Measurements from ENCODE around the gene MADD.

Gene MADD

DNA sequence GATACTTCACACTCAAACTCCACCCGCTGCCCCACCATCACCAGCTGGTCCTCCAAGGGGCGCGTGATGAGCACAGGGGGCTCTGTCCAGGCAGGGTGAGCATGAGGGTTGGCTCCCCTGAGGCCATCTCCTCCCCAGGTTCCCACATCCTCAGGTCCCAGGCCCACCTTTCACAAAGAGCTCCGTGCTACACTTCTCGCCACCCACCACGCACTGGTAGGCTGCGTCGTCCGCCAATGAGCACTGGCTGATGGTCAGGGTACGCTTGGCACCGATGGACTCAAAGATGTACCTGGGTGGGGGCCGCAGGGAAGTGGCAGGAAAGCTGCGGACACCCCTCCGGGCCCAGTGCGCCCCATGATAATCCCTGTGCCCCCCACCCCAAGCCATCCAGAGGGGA, 72.9 kb downstream of the MADD start:
- TF ChIP-seq, protein P1, sequence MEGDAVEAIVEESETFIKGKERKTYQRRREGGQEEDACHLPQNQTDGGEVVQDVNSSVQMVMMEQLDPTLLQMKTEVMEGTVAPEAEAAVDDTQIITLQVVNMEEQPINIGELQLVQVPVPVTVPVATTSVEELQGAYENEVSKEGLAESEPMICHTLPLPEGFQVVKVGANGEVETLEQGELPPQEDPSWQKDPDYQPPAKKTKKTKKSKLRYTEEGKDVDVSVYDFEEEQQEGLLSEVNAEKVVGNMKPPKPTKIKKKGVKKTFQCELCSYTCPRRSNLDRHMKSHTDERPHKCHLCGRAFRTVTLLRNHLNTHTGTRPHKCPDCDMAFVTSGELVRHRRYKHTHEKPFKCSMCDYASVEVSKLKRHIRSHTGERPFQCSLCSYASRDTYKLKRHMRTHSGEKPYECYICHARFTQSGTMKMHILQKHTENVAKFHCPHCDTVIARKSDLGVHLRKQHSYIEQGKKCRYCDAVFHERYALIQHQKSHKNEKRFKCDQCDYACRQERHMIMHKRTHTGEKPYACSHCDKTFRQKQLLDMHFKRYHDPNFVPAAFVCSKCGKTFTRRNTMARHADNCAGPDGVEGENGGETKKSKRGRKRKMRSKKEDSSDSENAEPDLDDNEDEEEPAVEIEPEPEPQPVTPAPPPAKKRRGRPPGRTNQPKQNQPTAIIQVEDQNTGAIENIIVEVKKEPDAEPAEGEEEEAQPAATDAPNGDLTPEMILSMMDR (conservative IDR thresholded peaks at IDR 0.05) = no peak
- no peak overlapping the region for H3K27ac ChIP-seq

DNA sequence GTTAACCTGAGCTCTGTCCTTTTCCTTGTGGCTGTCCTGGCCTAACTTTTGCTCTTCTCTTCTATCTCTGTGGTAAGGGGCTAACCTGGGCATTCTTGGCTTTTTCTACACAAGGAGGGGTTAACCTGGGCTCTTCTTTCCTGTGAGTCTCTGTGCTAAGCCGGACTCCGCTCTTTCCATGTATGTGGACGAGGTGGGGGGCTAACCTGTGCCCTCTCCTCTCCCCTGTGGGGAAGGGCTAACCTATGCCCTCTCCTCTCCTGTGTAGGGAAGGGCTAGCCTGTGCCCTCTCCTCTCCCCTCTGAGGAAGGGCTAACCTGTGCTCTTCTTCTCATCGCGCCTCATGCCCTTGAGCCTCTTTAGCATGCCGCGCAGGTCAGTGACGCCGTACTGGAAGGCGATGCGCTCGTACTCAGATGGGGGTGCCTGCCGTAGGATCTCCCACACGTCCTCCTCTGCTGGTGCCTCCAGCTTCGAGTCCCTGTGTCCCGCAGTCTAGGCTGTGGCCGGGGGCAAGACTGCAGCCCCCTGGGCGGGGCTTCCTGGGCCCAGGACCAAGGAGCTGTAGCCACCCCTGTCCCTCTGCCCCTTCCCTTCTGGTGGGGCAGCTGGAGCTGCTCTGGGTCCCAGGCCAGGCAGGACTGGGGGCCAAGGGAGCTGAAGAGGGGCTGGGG, 76.1 kb downstream of the MADD start:
- no peak overlapping the region for H3K27ac ChIP-seq
- TF ChIP-seq, protein P1 (conservative IDR thresholded peaks at IDR 0.05) = no peak

DNA sequence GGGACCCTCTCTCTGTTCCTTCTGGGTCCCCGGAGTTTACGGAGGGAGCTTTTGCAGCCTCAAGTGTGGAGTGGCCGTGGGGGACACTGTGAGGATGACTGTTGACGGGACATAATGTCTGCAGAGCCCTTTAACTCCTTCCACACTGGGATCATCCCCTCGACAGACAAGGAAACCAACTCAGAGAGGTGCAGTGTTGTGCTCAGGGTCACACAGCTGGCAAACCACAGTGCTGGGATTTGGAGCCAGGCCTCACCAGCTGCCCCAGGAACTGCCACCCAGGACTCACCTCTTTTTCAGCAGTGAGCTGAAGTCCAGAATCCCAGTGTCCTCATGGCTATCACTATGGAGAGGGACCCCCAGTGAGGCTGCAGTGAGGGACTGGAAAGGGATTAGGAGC, 77.2 kb downstream of the MADD start:
- no peak overlapping the region for H3K27ac ChIP-seq
- TF ChIP-seq, protein P1 (conservative IDR thresholded peaks at IDR 0.05) = no peak

DNA sequence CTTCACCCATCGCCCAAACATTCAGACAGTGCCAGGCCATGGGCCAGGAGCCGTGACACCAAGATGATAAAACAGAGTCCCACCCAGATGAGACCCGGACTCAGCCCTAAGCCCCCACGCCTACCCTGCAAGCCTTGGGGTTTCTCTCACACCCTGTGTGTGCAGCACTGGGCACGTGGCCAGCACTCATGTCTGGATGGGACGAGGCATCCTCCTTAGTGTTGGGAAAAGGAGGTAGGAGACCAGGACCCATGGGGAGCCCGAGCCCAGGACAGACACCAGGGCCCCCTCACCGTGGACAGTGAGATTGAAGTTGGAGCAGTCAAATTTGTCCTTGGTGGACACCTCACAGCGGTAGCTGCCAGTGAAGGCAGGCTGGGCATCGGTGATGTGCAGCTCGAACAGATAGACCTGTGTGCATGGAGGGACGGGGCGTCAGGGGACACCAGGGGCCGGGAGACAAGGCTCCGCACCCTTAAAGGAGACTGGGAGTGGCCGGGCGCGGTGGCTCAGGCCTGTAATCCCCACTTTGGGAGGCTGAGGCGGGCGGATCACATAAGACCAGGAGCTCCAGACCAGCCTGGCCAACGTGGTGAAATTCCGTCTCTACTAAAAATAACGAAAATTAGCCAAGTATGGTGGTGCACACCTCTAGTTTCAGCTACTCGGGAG, 78.3 kb downstream of the MADD start:
- TF ChIP-seq, protein P1 (conservative IDR thresholded peaks at IDR 0.05) = no peak
- no peak overlapping the region for H3K27ac ChIP-seq

DNA sequence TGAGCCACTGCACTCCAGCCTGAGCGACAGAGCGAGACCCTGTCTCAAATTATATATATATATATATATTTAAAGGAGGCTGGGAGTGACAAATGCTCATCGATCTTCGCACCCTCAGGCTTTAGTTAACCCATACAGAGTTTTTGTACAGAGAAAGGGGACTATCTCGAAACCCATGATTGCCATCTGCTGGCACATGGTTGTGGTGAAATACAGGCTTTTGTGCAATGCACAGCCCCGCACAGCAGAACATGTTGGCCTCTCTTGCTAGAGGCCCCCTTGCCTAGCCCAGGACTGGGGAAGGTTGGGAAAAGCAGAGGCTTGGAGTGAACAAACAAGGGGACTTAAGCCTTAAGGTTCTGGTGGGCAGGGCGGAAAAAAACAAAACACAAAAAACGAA, 78.9 kb downstream of the MADD start:
- TF ChIP-seq, protein P1 (conservative IDR thresholded peaks at IDR 0.05) = no peak; the same call in 1 of the 2 replicates
- no peak overlapping the region for H3K27ac ChIP-seq

DNA sequence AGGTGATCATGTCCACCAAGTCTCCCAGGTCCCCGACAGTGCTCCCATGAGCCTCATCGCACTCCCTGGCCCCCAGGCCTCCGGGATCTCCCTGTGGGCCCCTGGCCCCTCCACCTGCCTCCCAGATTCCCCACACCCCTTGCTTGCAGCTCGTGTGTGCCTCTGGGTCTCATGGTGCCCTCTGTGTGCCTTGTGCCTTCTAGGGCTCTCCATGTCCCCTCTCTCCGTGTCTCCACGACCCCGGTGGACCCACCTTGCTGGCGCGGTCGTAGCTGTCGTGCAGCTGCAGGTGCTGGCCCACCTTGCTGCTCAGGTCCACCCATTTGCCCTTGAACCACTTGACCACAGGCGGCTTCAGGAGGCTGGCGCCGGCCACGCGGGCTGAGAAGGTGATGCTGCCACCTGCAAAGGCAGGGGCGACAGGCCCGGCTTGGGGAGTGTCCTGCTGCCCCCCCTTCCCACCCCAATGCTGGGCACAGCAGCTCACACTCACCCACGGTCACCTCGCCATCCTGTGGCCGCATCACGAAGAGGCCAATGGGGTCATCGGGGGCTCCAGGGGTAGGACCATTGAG, 79.7 kb downstream of the MADD start:
- TF ChIP-seq, protein P1 (conservative IDR thresholded peaks at IDR 0.05) = no peak
- no peak overlapping the region for H3K27ac ChIP-seq

DNA sequence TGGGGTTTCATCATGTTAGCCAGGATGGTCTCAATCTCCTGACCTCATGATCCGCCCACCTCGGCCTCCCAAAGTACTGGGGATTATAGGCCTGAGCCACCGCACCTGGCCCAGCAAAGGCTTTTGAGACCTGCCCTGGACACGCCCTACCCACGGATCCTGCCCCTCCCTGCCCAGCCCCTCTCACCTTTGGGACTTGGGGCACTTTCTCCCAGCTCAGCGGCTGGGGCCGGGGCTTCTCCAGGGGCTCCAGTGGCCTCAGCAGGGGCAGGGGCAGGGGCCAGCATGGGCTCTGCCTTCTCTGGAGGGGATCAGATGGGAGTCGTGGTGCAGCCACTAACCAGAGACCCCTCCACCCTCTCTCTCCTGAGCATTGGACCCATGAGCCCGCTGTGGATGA, 80.4 kb downstream of the MADD start:
- no peak overlapping the region for H3K27ac ChIP-seq
- TF ChIP-seq, protein P1 (conservative IDR thresholded peaks at IDR 0.05) = no peak

All from VCaP (cell line).